Fibroblast of lung (primary cell): ENCODE data around the gene WWOX.

ENCODE experiments used
- CTCF ChIP-seq, 2 donors: IDR thresholded peaks in 1 of 2; conservative IDR thresholded peaks in 1 of 2; 1 replicate in 1 of 2; 2 replicates in 1 of 2; pipeline ENCODE4 v1.5.1; 2011 to 2012; ENCODE audit warnings: low read length in 2 of 2, control low read depth in 1 of 2, inconsistent platforms in 1 of 2, low read depth in 1 of 2, mild to moderate bottlenecking in 1 of 2
- EZH2 ChIP-seq: IDR thresholded peaks from 2 replicates; pipeline ENCODE4 v1.5.1; 2012; ENCODE audit warnings: low read length, control low read depth, mild to moderate bottlenecking; ENCODE audit errors: missing control alignments

GRCh38 chr16:79074951-79075350 is 975.5 kb downstream of the WWOX start:
- TF ChIP-seq CTCF (conservative IDR thresholded peaks at IDR 0.05 in 1 of 2, IDR thresholded peaks at IDR 0.05 in 1 of 2; ENCODE audit: low read depth in 1 of 2, low read length in 2 of 2) = no peak
- no peak for TF ChIP-seq EZH2
